KMS-11 (cell line): ENCODE results near the gene PTPRN2.

Experiments used
- H2AFZ ChIP-seq: fragments of 200-600 bp; sonication (generic); 2 replicates; pipeline ENCODE4 v1.6.1; 2016; ENCODE audit warnings: antibody characterized with exemption, mixed run types, low read depth
- H3K27ac ChIP-seq: fragments of 200-600 bp; sonication (generic); 2 replicates; pipeline ENCODE4 v1.6.1; 2016; ENCODE audit warnings: mild to moderate bottlenecking, mixed run types
- H3K27me3 ChIP-seq: fragments of 200-600 bp; sonication (generic); 2 replicates; pipeline ENCODE4 v1.6.1; 2017; ENCODE audit warnings: mild to moderate bottlenecking, low read depth, mixed run types, moderate library complexity; ENCODE audit not compliant: insufficient read depth
- H3K36me3 ChIP-seq: fragments of 200-600 bp; sonication (generic); 2 replicates; pipeline ENCODE4 v1.6.1; 2017; ENCODE audit warnings: mild to moderate bottlenecking, mixed run types; ENCODE audit not compliant: insufficient read depth
- H3K4me1 ChIP-seq: fragments of 200-600 bp; sonication (generic); 2 replicates; pipeline ENCODE4 v1.6.1; 2016; ENCODE audit warnings: mild to moderate bottlenecking, low read depth, mixed run types; ENCODE audit not compliant: poor library complexity, severe bottlenecking
- H3K4me2 ChIP-seq: fragments of 200-600 bp; sonication (generic); 2 replicates; pipeline ENCODE4 v1.7.0; 2016; ENCODE audit warnings: mild to moderate bottlenecking, mixed run types
- H3K4me3 ChIP-seq: fragments of 200-600 bp; sonication (generic); IDR thresholded peaks from 2 replicates; pipeline ENCODE4 v1.6.1; 2017; ENCODE audit warnings: low read depth, low read length, mixed read lengths; ENCODE audit not compliant: insufficient read depth
- H3K79me2 ChIP-seq: fragments of 200-600 bp; sonication (generic); 2 replicates; pipeline ENCODE4 v1.6.1; 2016; ENCODE audit warnings: low read depth, mixed run types; ENCODE audit not compliant: insufficient read depth
- H3K9ac ChIP-seq: fragments of 200-600 bp; sonication (generic); 2 replicates; pipeline ENCODE4 v1.6.1; 2016; ENCODE audit warnings: mild to moderate bottlenecking, mixed run types
- H4K20me1 ChIP-seq: fragments of 200-600 bp; sonication (generic); 2 replicates; pipeline ENCODE4 v1.6.1; 2016; ENCODE audit warnings: mild to moderate bottlenecking, mixed run types; ENCODE audit not compliant: insufficient read depth
- CTCF ChIP-seq: fragments of 200-600 bp; sonication (generic); conservative IDR thresholded peaks from 2 replicates; pipeline ENCODE4 v1.6.1; 2017; ENCODE audit warnings: low read depth, mild to moderate bottlenecking, antibody characterized with exemption, low read length, moderate library complexity, mixed read lengths

Gene PTPRN2

DNA sequence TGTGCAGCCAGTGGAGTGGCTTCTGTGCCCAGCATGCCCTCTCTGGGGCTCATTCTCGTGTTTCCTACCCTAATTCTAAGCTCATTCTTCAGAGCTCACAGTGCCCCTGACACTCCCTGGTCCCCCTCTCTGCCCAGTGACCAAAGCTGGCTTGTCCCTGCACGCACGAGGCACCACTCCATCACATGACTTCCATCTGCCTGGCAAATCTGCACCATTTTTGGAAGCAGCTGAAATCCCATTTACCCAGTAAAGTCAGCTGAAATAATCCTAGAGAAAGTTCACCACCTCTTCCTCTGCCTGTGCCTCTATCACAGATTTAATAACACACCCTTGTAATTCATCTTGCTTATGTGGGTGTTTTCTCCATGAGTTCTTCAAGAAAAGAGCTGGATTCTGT, 616.9 kb downstream of the PTPRN2 start:
- no peak overlapping the region for H3K4me2 ChIP-seq
- no peaks in the 10 kb centered on the region for H3K4me1 ChIP-seq
- H3K36me3 ChIP-seq = no peaks in the 10 kb centered on the region
- H3K9ac ChIP-seq = no peak overlapping the region
- H3K27me3 ChIP-seq = no peaks in the 10 kb centered on the region; the same call in 1 of the 2 replicates
- no peaks in the 10 kb centered on the region for H4K20me1 ChIP-seq
- H3K4me3 ChIP-seq = no peak overlapping the region
- H3K27ac ChIP-seq = no peak overlapping the region
- no peak for TF ChIP-seq CTCF
- H3K79me2 ChIP-seq = no peaks in the 10 kb centered on the region
- H2AFZ ChIP-seq = no peak overlapping the region

DNA sequence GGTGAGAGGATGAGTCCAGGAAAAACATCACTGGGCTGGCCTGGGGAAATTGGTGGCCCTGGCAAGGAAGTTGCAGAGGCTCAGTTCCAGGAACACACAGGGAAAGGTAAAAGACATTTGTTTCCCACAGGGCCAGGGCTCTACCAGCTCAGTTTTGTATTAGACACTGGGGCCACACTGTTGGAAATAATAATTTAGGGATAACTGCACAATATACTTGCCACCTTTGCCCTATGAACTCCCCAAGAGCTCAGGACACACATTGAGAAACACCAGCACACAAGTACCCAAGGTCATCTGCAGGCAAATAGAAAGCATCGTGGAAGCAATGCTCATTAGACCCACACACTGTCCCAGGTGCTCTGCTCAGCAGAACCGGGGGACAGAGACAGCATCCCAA, 617.6 kb downstream of the PTPRN2 start:
- Histone ChIP-seq H3K4me2 (no peak overlapping the region), H3K9ac (no peak overlapping the region), H2AFZ (no peak overlapping the region), H3K27ac (no peak overlapping the region), H4K20me1 (no peaks in the 10 kb centered on the region), H3K79me2 (no peaks in the 10 kb centered on the region), H3K4me1 (no peaks in the 10 kb centered on the region), H3K36me3 (no peaks in the 10 kb centered on the region), H3K4me3 (no peak overlapping the region), H3K27me3 (no peaks in the 10 kb centered on the region; the same call in 1 of the 2 replicates)
- no peak for TF ChIP-seq CTCF

- H3K4me2 ChIP-seq = no peak overlapping the region
- H2AFZ ChIP-seq = no peak overlapping the region
- TF ChIP-seq CTCF = no peak
- H4K20me1 ChIP-seq = no peaks in the 10 kb centered on the region
- H3K4me1 ChIP-seq = no peaks in the 10 kb centered on the region
- H3K79me2 ChIP-seq = no peaks in the 10 kb centered on the region
- H3K36me3 ChIP-seq = no peaks in the 10 kb centered on the region
- H3K4me3 ChIP-seq = no peak overlapping the region
- H3K9ac ChIP-seq = no peak overlapping the region
- peaks cover 11% of the 10 kb centered on the region for H3K27me3 ChIP-seq
- H3K27ac ChIP-seq = no peak overlapping the region
These were observed 621.1 kb downstream of the PTPRN2 start for GRCh38 chr7:157966490-157966889.

- TF ChIP-seq CTCF = no peak
- H3K27me3 ChIP-seq = peaks cover 28% of the 10 kb centered on the region
- no peaks in the 10 kb centered on the region for H3K79me2 ChIP-seq
- no peak overlapping the region for H3K9ac ChIP-seq
- no peaks in the 10 kb centered on the region for H3K4me1 ChIP-seq
- no peak overlapping the region for H3K27ac ChIP-seq
- no peaks in the 10 kb centered on the region for H4K20me1 ChIP-seq
- H3K4me3 ChIP-seq = no peak overlapping the region
- no peak overlapping the region for H2AFZ ChIP-seq
- no peaks in the 10 kb centered on the region for H3K36me3 ChIP-seq
- H3K4me2 ChIP-seq = no peak overlapping the region
These were observed 623.1 kb downstream of the PTPRN2 start for GRCh38 chr7:157964521-157964920.

DNA sequence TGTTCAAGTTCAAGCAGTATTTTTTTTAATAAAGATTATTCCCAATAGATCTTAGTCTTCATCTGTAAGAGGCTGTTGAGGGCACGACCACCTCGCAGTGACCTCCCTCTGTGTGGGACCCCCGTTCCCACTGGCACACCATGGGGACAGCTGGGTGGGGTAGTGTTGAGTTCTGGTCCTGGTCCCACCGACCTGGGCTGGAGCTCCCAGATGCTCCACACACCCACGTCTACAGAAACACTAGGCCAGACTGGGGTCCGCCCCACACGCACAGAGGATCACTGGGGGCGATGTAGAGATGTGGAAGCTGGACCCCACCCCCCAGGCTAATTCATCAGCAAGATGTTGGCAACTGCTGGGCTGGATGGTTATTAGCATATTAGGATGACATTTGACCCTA, 623.6 kb downstream of the PTPRN2 start:
- TF ChIP-seq CTCF = no peak
- H3K4me3 ChIP-seq = no peak overlapping the region
- H3K79me2 ChIP-seq = no peaks in the 10 kb centered on the region

More for the DNA sequence above, 623.6 kb downstream of the PTPRN2 start:
- H3K9ac ChIP-seq = no peak overlapping the region
- no peak overlapping the region for H2AFZ ChIP-seq
- peaks cover 28% of the 10 kb centered on the region for H3K27me3 ChIP-seq
- H4K20me1 ChIP-seq = no peaks in the 10 kb centered on the region
- no peak overlapping the region for H3K4me2 ChIP-seq
- H3K36me3 ChIP-seq = no peaks in the 10 kb centered on the region
- no peak overlapping the region for H3K27ac ChIP-seq
- no peaks in the 10 kb centered on the region for H3K4me1 ChIP-seq
